Fibroblast of lung (primary cell): ENCODE measurements around the gene TTLL9. TPM values are rescaled to one million over a fixed set of nuclear protein-coding genes. Genes with fewer than 3 reads are reported as not detected.
A peak's percentile ranks its signal among the peaks of the same experiment; 100 is the strongest.

ENCODE experiments used
- DNase-seq, 2 donors: peaks; one replicate each; pipeline versions ENCODE4 v3.0.0 to v3.0.0-alpha.2; 2010; ENCODE audit warnings: low read depth in 2 of 2
- H2AFZ ChIP-seq: 2 replicates; pipeline ENCODE4 v1.5.1; 2012; ENCODE audit warnings: low read length, control low read depth, inconsistent platforms
- H3K27ac ChIP-seq: 2 replicates; pipeline ENCODE4 v1.5.1; 2011; ENCODE audit warnings: low read length, control low read depth; ENCODE audit not compliant: insufficient read depth
- H3K27me3 ChIP-seq: 2 replicates; pipeline ENCODE4 v1.5.1; 2011; ENCODE audit warnings: mild to moderate bottlenecking, low read length; ENCODE audit not compliant: control insufficient read depth, insufficient read depth
- H3K36me3 ChIP-seq: 2 replicates; pipeline ENCODE4 v1.5.1; 2011; ENCODE audit warnings: low read length; ENCODE audit not compliant: control insufficient read depth, insufficient read depth
- H3K4me1 ChIP-seq: 2 replicates; pipeline ENCODE4 v1.5.1; 2011; ENCODE audit warnings: low read length; ENCODE audit not compliant: control insufficient read depth, insufficient read depth; ENCODE audit errors: extremely low read depth
- H3K4me2 ChIP-seq: 2 replicates; pipeline ENCODE4 v1.5.1; 2011; ENCODE audit warnings: low read length, control low read depth; ENCODE audit not compliant: insufficient read depth; ENCODE audit errors: extremely low read depth
- H3K4me3 ChIP-seq, 4 experiments: fragments of 200-600 bp in 1 of 4; sonication (generic) in 1 of 4; replicated peaks in 1 of 4; 2 replicates each; pipeline ENCODE4 v1.5.1; 2011 to 2016; ENCODE audit warnings: low read length in 4 of 4, low read depth in 3 of 4, mild to moderate bottlenecking in 3 of 4, control low read depth in 2 of 4, inconsistent platforms in 1 of 4, mixed read lengths in 1 of 4; ENCODE audit not compliant: insufficient read depth in 1 of 4; ENCODE audit errors: control extremely low read depth in 1 of 4
- H3K79me2 ChIP-seq: 2 replicates; pipeline ENCODE4 v1.5.1; 2012; ENCODE audit warnings: mild to moderate bottlenecking, low read length, inconsistent platforms; ENCODE audit not compliant: control insufficient read depth, insufficient read depth
- H3K9ac ChIP-seq: 2 replicates; pipeline ENCODE4 v1.5.1; 2011; ENCODE audit warnings: mild to moderate bottlenecking, low read length, control low read depth; ENCODE audit not compliant: insufficient read depth
- H3K9me3 ChIP-seq: 2 replicates; pipeline ENCODE4 v1.5.1; 2012; ENCODE audit warnings: low read depth, low read length; ENCODE audit not compliant: control insufficient read depth, insufficient read depth
- H4K20me1 ChIP-seq: 2 replicates; pipeline ENCODE4 v1.5.1; 2011; ENCODE audit warnings: low read length; ENCODE audit not compliant: control insufficient read depth, insufficient read depth; ENCODE audit errors: extremely low read depth
- CTCF ChIP-seq, 2 donors: IDR thresholded peaks in 1 of 2; conservative IDR thresholded peaks in 1 of 2; 1 replicate in 1 of 2; 2 replicates in 1 of 2; pipeline ENCODE4 v1.5.1; 2011 to 2012; ENCODE audit warnings: low read length in 2 of 2, control low read depth in 1 of 2, inconsistent platforms in 1 of 2, low read depth in 1 of 2, mild to moderate bottlenecking in 1 of 2
- EZH2 ChIP-seq: IDR thresholded peaks from 2 replicates; pipeline ENCODE4 v1.5.1; 2012; ENCODE audit warnings: low read length, control low read depth, mild to moderate bottlenecking; ENCODE audit errors: missing control alignments
- polyA plus RNA-seq, 2 donors: library from polyadenylated mRNA; depleted of rRNA in 1 of 2; stranded (reverse) in 1 of 2; unstranded in 1 of 2; fragments of >200 nt; gene quantifications; 2 replicates each; pipeline ENCODE4 v1.2.1, GENCODE V29; 2011 to 2012; ENCODE audit warnings: missing spikeins in 1 of 2
- total RNA-seq: library from RNA; depleted of rRNA; stranded (reverse); fragments of >200 nt; gene quantifications from 2 replicates; pipeline ENCODE4 v1.2.1, GENCODE V29; 2014

TTLL9 gene
- total and polyA plus RNA-seq, 2 donors (not counting 1 experiment from before 2014, with no cell fraction given) = 0.05 TPM; not detected in 1

GRCh38 chr20:31875671-31876070, 5.2 kb downstream of the TTLL9 start:
- Histone ChIP-seq H3K36me3 (no peaks in the 10 kb centered on the region), H3K4me2 (no peak overlapping the region), H3K9ac (no peak overlapping the region), H3K4me1 (no peaks in the 10 kb centered on the region), H3K9me3 (no peaks in the 10 kb centered on the region), H3K4me3 (no peak overlapping the region), H4K20me1 (no peaks in the 10 kb centered on the region), H3K79me2 (no peaks in the 10 kb centered on the region), H3K27me3 (peaks cover 23% of the 10 kb centered on the region), H3K27ac (no peak overlapping the region), H2AFZ (no peak overlapping the region)
- TF ChIP-seq EZH2 (no peak), CTCF (conservative IDR thresholded peaks at IDR 0.05 in 1 of 2, IDR thresholded peaks at IDR 0.05 in 1 of 2; ENCODE audit: low read depth in 1 of 2, low read length in 2 of 2) (no peak)
- no peak for DNase-seq

- Histone ChIP-seq H3K27me3 (peaks cover 6% of the 10 kb centered on the region), H3K4me1 (no peaks in the 10 kb centered on the region), H3K4me2 (no peak overlapping the region), H3K4me3 (no peak overlapping the region), H3K9ac (no peak overlapping the region), H2AFZ (no peak overlapping the region), H3K36me3 (no peaks in the 10 kb centered on the region), H4K20me1 (no peaks in the 10 kb centered on the region), H3K27ac (no peak overlapping the region), H3K9me3 (no peaks in the 10 kb centered on the region), H3K79me2 (no peaks in the 10 kb centered on the region)
- TF ChIP-seq CTCF (conservative IDR thresholded peaks at IDR 0.05 in 1 of 2, IDR thresholded peaks at IDR 0.05 in 1 of 2; ENCODE audit: low read depth in 1 of 2, low read length in 2 of 2) = no peak
- TF ChIP-seq EZH2 = no peak
- DNase-seq = no peak
Observed at GRCh38 chr20:31877684-31878083, 7.2 kb downstream of the TTLL9 start.

- Histone ChIP-seq H2AFZ (peak overlapping the region; percentile 39), H3K9me3 (no peaks in the 10 kb centered on the region), H3K9ac (peak overlapping the region; percentile 62), H3K27ac (peak overlapping the region; percentile 62), H3K4me1 (no peaks in the 10 kb centered on the region), H4K20me1 (no peaks in the 10 kb centered on the region), H3K27me3 (no peaks in the 10 kb centered on the region), H3K79me2 (no peaks in the 10 kb centered on the region), H3K4me2 (peak overlapping the region; percentile 68), H3K4me3 (peak overlapping the region; percentile 27 to 75 (median 46)), H3K36me3 (no peaks in the 10 kb centered on the region)
- DNase-seq = peak; percentile 93 to 94
- TF ChIP-seq CTCF (conservative IDR thresholded peaks at IDR 0.05 in 1 of 2, IDR thresholded peaks at IDR 0.05 in 1 of 2; ENCODE audit: low read depth in 1 of 2, low read length in 2 of 2) (no peak), EZH2 (no peak)
Observed at GRCh38 chr20:31879143-31879987, 8.9 kb downstream of the TTLL9 start.
